Keratinocyte (primary cell): Measurements from ENCODE around the gene CNTLN. TPM values are rescaled to one million over a fixed set of nuclear protein-coding genes. Genes with fewer than 3 reads are reported as not detected.

Source experiments
- DNase-seq: peaks from one replicate; pipeline ENCODE4 v3.0.0-alpha.2; 2011; ENCODE audit warnings: low read depth, missing footprints, low spot score
- FAIRE-seq: peaks from 2 replicates; lab custom pipeline; 2011; peaks lifted over from hg19 to GRCh38; lab: Jason Lieb, UNC
- H2AFZ ChIP-seq: 2 replicates; pipeline ENCODE4 v1.6.0; 2012; ENCODE audit warnings: low read length, control low read depth, inconsistent platforms; ENCODE audit not compliant: control insufficient read depth
- H3K27ac ChIP-seq: 2 replicates; pipeline ENCODE4 v1.5.1; 2011; ENCODE audit warnings: low read length; ENCODE audit not compliant: control insufficient read depth, insufficient read depth
- H3K27me3 ChIP-seq: 3 replicates; pipeline ENCODE4 v1.6.0; 2011; ENCODE audit warnings: low read length; ENCODE audit not compliant: control insufficient read depth, insufficient read depth; ENCODE audit errors: extremely low read depth
- H3K36me3 ChIP-seq, 2 experiments: 2 replicates in 1 of 2; 3 replicates in 1 of 2; pipeline ENCODE4 v1.5.1; 2011; ENCODE audit warnings: low read length in 2 of 2, mild to moderate bottlenecking in 1 of 2; ENCODE audit not compliant: control insufficient read depth in 2 of 2, insufficient read depth in 2 of 2; ENCODE audit errors: extremely low read depth in 1 of 2
- H3K4me1 ChIP-seq: 3 replicates; pipeline ENCODE4 v1.5.1; 2011; ENCODE audit warnings: low read length; ENCODE audit not compliant: control insufficient read depth, insufficient read depth; ENCODE audit errors: extremely low read depth
- H3K4me2 ChIP-seq: 3 replicates; pipeline ENCODE4 v1.6.0; 2011; ENCODE audit warnings: low read depth, low read length; ENCODE audit not compliant: control insufficient read depth, insufficient read depth; ENCODE audit errors: extremely low read depth
- H3K4me3 ChIP-seq, 3 experiments: fragments of 200-600 bp in 1 of 3; sonication (generic) in 1 of 3; 2 replicates in 2 of 3; 3 replicates in 1 of 3; pipeline ENCODE4 v1.5.1; 2011 to 2016; ENCODE audit warnings: low read length in 3 of 3, mild to moderate bottlenecking in 3 of 3, control low read depth in 2 of 3, inconsistent platforms in 1 of 3, low read depth in 1 of 3, mixed read lengths in 1 of 3, mixed run types in 1 of 3, moderate library complexity in 1 of 3; ENCODE audit not compliant: control insufficient read depth in 2 of 3, insufficient read depth in 2 of 3; ENCODE audit errors: extremely low read depth in 1 of 3
- H3K79me2 ChIP-seq: 2 replicates; pipeline ENCODE4 v1.6.0; 2012; ENCODE audit warnings: low read length; ENCODE audit not compliant: control insufficient read depth, insufficient read depth
- H3K9ac ChIP-seq: 3 replicates; pipeline ENCODE4 v1.6.0; 2011; ENCODE audit warnings: low read length; ENCODE audit not compliant: control insufficient read depth, insufficient read depth; ENCODE audit errors: extremely low read depth
- H3K9me1 ChIP-seq: 3 replicates; pipeline ENCODE4 v1.6.0; 2011; ENCODE audit warnings: low read length; ENCODE audit not compliant: control insufficient read depth, insufficient read depth; ENCODE audit errors: extremely low read depth
- H3K9me3 ChIP-seq: 2 replicates; pipeline ENCODE4 v1.5.1; 2012; ENCODE audit warnings: low read depth, low read length; ENCODE audit not compliant: control insufficient read depth
- H4K20me1 ChIP-seq: 3 replicates; pipeline ENCODE4 v1.6.0; 2011; ENCODE audit warnings: low read length; ENCODE audit not compliant: control insufficient read depth, insufficient read depth; ENCODE audit errors: extremely low read depth
- CTCF ChIP-seq, 3 experiments: IDR thresholded peaks in 1 of 3; conservative IDR thresholded peaks in 1 of 3; optimal IDR thresholded peaks in 1 of 3; 2 replicates in 2 of 3; 3 replicates in 1 of 3; pipeline versions ENCODE3 to v1.5.1; 2011; ENCODE audit warnings: low read length in 3 of 3, mild to moderate bottlenecking in 3 of 3, moderate library complexity in 2 of 3, control low read depth in 1 of 3, inconsistent platforms in 1 of 3; ENCODE audit not compliant: insufficient read depth in 2 of 3; ENCODE audit errors: extremely low read depth in 1 of 3
- EZH2 ChIP-seq: IDR thresholded peaks from one replicate; pipeline ENCODE4 v1.6.1; 2012; ENCODE audit warnings: inconsistent platforms, mild to moderate bottlenecking, low read length, moderate library complexity
- dilution Hi-C: fragments of 300-500 bp; cut with MboI; formaldehyde crosslinking; loops from one replicate; pipeline ENCODE4 v1.7.0; 2020; ENCODE audit warnings: low sequenced_read_pairs; ENCODE audit not compliant: extremely low pct_ligation_motif_present
- polyA plus RNA-seq, 5 experiments: library from polyadenylated mRNA; depleted of rRNA in 3 of 5; stranded (reverse) in 3 of 5; stranded (forward) in 1 of 5; unstranded in 1 of 5; fragments of >200 nt; gene quantifications; 1 replicate in 1 of 5; 2 replicates in 3 of 5; 3 replicates in 1 of 5; pipeline versions ENCODE4 v1.2.1 to v1.2.3, GENCODE V29; 2011 to 2012; ENCODE audit warnings: missing spikeins in 2 of 5, low read depth in 1 of 5, low replicate concordance in 1 of 5

The CNTLN gene
- polyA plus RNA-seq, 1 donor (not counting 4 experiments of a cell fraction or from before 2014, with no cell fraction given), result 2.4 TPM

- dilution Hi-C loops, result no loop called here
- Histone ChIP-seq H3K79me2 (no peaks in the 10 kb centered on the region), H3K4me3 (no peak overlapping the region), H3K36me3 (no peaks in the 10 kb centered on the region), H3K9me3 (no peaks in the 10 kb centered on the region), H3K9me1 (no peaks in the 10 kb centered on the region), H3K4me2 (no peak overlapping the region), H3K4me1 (no peaks in the 10 kb centered on the region), H4K20me1 (no peaks in the 10 kb centered on the region), H2AFZ (no peak overlapping the region), H3K27ac (no peak overlapping the region), H3K27me3 (no peaks in the 10 kb centered on the region), H3K9ac (no peak overlapping the region)
- FAIRE-seq (no peak), DNase-seq (no peak)
- TF ChIP-seq EZH2 (no peak), CTCF (optimal IDR thresholded peaks at IDR 0.05 in 1 of 3, IDR thresholded peaks at IDR 0.05 in 1 of 3, conservative IDR thresholded peaks at IDR 0.05 in 1 of 3; ENCODE audit: extremely low read depth in 1 of 3, insufficient read depth in 2 of 3, low read length in 3 of 3) (no peak)
These were observed 90.6 kb downstream of the CNTLN start for GRCh38 chr9:17225407-17225806.

DNA sequence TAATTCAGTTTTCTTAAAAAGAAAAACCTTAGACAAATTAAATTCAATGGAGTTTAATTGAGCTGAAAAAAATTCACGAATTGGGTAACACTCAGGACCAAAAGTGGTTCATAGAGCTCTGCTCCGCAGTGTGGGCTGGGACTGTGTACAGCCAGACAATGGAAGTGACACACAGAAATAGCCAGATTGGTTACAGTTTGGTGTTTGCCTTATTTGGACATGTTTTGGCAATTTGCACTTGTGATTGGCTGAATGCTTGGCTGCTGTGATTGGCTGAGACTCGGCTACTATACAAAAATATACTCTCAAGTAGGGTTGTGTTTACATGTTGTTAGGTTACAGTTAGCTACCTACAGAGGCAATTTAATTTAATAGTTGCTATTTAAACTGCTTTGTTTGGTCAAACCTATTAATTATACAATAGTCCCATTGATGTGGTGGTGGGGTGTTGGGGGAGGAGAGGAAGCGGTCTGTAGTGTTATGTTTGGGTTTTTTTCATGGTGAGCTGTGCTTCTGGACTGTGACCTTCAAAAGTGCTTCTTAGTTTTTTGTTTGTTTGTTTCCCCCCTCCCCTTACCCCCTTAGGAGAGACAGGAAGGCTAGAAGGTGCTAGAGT lies 95.2 kb downstream of the CNTLN start:
- no peak overlapping the region for H3K4me3 ChIP-seq
- no peak for TF ChIP-seq EZH2
- no peak for TF ChIP-seq CTCF (optimal IDR thresholded peaks at IDR 0.05 in 1 of 3, IDR thresholded peaks at IDR 0.05 in 1 of 3, conservative IDR thresholded peaks at IDR 0.05 in 1 of 3; ENCODE audit: extremely low read depth in 1 of 3, insufficient read depth in 2 of 3, low read length in 3 of 3)
- H3K4me2 ChIP-seq, result no peak overlapping the region
- H2AFZ ChIP-seq, result no peak overlapping the region
- FAIRE-seq (no peak), DNase-seq (no peak)
- no peaks in the 10 kb centered on the region for H3K36me3 ChIP-seq
- dilution Hi-C loops, result no loop called here
- H3K79me2 ChIP-seq, result no peaks in the 10 kb centered on the region
- H3K27me3 ChIP-seq, result no peaks in the 10 kb centered on the region
- H3K9me3 ChIP-seq, result no peaks in the 10 kb centered on the region
- H3K27ac ChIP-seq, result no peak overlapping the region
- H3K9me1 ChIP-seq, result no peaks in the 10 kb centered on the region
- no peaks in the 10 kb centered on the region for H3K4me1 ChIP-seq
- no peak overlapping the region for H3K9ac ChIP-seq
- H4K20me1 ChIP-seq, result no peaks in the 10 kb centered on the region
